GM12892 (cell line): ENCODE measurements around the gene OTUD6A.

ENCODE experiments used
- POLR2A ChIP-seq: IDR thresholded peaks from 2 replicates; pipeline ENCODE4 v1.6.1; 2011; ENCODE audit warnings: low read depth, low read length, control low read depth
- POLR2AphosphoS5 ChIP-seq: IDR thresholded peaks from 2 replicates; pipeline ENCODE4 v1.6.1; 2011; ENCODE audit warnings: low read depth, low read length, control low read depth
- TAF1 ChIP-seq: IDR thresholded peaks from 2 replicates; pipeline ENCODE4 v1.6.1; 2011; ENCODE audit warnings: low read depth, mild to moderate bottlenecking, control low read depth, low read length, borderline replicate concordance

DNA sequence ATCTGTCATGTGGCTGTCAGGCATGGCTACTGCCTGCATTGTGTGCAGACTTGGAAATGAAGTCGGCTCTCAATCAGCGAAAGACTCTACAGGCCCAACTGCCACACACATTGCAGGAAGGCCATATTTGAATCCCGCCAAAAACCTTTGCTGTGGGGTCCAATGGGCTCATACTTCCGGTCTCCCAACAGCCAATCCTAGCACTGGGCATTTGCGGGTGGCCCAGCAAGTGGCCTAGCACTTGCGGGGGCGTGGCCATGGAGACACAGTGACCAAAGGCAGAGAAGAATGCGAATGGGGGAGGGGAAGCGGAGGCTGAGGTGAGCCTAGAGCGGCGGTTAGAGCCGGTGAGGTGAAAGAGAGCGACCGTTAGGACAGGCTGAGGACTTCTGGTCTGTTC, at the start of gene OTUD6A:
- TF ChIP-seq POLR2A: no peak
- no peak for TF ChIP-seq TAF1
- TF ChIP-seq POLR2AphosphoS5: no peak
